Stimulated activated CD8-positive, alpha-beta memory T cell treated with anti-CD3 and anti-CD28 coated beads, Interleukin-15, amount 100 ng/mL, for 1 hour (primary cell): Measurements from ENCODE around the gene OLFM2.

ENCODE experiments used
- DNase-seq: peaks from one replicate; pipeline ENCODE4 v3.0.0-alpha.2; 2020; ENCODE audit warnings: low read depth

The OLFM2 gene

DNA sequence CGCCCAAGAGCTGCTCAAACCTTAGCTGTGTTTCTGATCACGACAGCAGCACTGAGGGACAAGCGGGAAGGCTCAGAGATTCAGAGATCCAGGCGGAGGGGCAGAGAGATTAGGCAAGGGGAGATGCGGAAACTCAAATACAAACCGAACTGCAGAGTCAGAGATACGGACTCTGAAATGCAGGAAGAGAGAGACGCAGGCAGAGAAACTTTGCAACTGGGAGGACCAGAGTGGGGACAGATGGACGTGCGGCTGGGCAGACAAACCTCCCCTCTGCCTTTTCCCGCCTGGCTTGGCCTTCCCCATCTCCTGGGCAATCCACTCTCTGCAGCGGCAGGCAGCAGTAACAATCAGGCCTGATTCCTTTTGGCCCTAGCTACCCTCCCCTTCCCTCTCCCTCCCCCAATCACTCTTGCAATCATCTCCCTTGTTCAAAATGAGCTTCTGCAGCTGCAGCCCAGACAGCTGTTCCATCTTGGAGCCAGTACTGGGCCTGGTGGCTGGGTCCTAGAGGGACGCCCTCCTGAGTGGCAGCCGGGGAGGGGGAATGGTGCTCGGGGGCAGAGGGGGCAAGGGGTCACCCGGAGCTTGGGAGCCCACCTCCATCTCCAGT lies 29.7 kb downstream of the OLFM2 start:
- no peak for DNase-seq

DNA sequence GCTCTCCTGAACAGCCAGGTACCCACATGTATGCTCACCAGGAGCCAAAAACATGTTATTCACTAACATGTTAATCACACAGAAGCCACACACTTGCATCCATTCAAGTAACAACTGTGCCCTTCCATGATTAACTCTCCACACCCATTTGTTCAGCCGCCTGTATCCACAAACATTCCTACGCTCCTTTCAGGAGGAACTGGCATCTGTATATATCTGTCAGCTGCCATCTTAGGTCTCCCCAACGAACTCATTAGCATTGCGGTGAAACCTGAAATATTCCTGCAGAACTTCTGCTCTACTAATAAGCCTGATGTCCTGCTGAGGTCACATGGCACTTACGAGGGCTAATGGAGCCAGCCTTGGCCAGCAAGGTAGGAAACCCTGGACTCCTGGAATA lies 33.0 kb downstream of the OLFM2 start:
- DNase-seq: no peak

GRCh38 chr19:9901642-9902041 lies 34.7 kb downstream of the OLFM2 start:
- DNase-seq: no peak

DNA sequence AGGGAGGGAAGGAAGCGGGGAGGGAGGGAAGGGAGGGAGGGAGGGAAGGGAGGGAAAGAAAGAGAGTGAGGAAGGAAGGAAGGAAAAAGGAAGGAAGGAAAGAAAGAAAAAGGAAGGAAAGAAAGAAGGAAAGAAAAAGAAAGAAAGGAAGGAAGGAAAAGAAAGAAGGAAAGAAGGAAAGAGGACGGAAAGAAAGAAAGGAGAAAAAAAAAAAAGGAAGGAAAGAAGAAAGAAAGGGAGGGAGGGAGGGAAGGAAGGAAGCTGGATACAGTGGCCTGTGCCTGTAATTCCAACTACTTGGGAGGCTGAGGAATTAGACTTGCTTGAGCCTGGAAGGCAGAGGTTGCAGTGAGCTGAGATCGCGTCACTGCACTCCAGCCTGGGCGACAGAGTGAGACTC lies 35.3 kb downstream of the OLFM2 start:
- DNase-seq: no peak

- no peak for DNase-seq
Observed at GRCh38 chr19:9891609-9892373, 44.5 kb downstream of the OLFM2 start.

DNA sequence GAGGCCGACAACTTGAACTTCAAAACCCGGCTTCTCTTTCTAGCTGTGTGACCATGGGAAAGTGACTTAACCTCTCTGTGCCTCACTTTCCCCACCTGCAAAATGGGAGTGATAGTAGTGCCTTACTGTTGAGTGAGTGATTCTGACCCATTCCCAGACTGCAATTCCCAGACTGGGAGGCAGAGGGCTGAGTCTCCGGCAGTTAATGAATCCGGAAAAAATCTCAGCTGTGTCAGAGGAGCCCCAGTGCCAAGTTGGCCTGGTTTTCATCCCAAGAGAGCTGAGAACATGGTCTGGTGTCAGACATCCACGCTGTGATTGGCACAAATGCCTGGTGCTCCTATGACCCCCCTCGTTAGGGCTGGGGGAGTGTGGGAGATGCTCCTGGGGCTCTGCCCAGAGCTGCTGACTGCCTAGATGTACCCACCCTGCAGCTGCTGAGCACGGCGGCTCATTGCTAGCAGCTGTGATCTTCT lies 51.2 kb downstream of the OLFM2 start:
- no peak for DNase-seq

- DNase-seq: no peak
Observed at GRCh38 chr19:9883764-9884163, 52.6 kb downstream of the OLFM2 start.

DNA sequence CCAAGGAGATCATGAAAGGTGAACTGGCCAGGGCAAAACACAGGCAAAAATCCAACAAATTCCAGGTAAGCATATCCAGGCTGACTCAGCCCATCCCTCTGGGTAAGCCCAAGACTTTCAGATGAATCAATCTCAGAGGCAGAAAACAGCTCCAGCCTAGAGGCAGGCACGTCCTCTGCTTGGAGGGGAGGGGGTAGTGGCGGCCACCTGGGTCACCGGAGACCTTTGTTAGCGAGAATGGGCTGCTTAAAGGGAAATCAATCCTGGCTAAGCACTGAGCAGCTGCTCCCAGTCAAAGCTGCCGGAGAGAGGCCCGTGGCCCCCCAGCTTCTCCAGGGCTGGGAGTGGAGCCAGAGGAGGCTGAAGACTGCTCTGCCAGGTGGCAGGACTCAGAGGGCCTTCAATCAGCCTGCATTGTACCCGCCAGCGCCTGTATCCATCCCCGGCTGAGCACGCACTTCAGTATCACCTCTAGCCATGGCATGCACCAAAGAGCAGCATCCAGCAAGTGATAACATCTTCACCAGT lies 53.0 kb downstream of the OLFM2 start:
- no peak for DNase-seq

DNA sequence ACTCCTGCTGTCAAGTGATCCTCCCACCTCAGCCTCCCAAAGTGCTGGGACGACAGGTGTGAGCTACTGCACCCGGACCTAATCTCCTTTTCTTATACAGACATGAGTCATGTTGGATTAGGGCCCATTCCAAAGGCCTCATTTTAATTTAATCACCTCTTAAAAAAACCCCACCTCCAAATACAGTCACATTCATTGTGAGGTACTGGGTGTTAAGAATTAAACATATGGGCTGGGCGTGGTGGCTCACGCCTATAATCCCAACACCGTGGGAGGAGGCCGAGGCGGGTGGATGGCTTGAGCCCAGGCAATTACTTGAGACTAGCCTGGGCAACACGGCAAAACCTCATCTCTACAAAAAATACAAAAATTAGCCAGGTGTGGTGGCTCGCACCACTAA lies 54.6 kb downstream of the OLFM2 start:
- no peak for DNase-seq

DNA sequence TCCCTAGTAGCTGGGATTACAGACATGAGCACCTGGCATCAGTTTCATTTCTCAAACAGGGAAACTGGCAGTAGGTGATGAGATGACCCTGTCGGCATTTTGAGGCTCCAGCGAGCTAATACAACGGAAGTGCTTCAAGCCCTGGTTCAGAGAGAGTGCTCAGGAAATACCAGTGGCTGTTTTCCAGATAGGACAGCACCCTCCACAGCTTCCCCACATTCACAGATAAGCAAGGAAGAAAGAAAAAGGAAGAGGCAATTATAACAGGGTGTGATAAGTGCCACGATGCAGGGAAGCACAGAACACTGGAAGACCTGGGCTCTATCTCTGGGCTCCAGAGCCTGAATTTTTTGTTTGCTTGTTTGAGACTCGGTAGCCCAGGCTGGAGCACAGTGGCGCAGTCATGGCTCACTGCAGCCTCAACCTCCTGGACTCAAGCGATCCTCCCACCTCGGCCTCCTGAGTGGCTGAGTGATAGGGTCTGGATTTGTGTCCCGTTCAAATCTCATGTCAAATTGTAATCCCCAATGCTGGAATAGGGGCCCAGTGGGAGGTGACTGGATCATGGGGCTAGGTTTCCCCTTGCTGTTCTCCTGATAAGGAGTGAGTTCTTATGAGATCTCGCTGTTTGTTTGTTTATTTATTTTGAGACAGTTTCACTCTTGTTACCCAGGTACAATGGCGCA lies 57.7 kb downstream of the OLFM2 start:
- no peak for DNase-seq

GRCh38 chr19:9877780-9878510 lies 58.4 kb downstream of the OLFM2 start:
- no peak for DNase-seq

- no peak for DNase-seq
Observed at GRCh38 chr19:9875796-9876195, 60.5 kb downstream of the OLFM2 start.

GRCh38 chr19:9875031-9875627 lies 61.2 kb downstream of the OLFM2 start:
- no peak for DNase-seq

GRCh38 chr19:9872618-9873242 lies 63.6 kb downstream of the OLFM2 start:
- DNase-seq: no peak

DNA sequence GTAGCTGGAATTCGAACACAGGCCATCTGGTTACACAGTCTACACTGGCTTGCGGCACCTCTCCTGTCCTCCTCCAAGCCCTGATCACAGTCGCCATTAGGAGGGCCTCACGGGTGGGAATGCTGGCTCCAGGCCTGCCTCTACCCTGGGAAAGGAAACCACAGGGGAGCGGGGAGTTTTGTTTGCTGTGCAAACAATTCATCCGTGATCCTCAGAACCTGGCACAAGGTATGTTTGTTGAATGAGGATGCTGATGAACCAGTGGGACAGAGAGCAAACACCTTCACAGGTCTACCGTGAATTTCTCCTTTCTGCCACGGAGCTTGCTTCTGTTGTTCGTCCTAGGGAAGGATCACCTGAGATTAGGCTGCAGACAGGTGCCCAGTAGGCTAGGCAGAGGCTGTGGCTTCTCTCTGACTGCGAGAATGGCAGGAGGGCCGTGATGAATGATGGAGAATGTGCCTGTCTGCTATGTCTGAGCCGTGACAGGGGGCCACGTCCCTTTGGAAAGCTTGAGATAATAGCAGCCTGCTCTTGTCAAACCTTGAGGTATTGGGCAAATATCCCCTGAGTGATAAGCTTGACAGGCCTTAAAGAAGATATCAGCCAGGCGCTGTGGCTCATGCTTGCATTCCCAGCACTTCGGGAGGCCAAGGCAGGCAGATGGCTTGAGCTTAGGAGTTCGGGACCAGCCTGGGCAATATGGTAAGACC lies 64.5 kb downstream of the OLFM2 start:
- DNase-seq: no peak

DNA sequence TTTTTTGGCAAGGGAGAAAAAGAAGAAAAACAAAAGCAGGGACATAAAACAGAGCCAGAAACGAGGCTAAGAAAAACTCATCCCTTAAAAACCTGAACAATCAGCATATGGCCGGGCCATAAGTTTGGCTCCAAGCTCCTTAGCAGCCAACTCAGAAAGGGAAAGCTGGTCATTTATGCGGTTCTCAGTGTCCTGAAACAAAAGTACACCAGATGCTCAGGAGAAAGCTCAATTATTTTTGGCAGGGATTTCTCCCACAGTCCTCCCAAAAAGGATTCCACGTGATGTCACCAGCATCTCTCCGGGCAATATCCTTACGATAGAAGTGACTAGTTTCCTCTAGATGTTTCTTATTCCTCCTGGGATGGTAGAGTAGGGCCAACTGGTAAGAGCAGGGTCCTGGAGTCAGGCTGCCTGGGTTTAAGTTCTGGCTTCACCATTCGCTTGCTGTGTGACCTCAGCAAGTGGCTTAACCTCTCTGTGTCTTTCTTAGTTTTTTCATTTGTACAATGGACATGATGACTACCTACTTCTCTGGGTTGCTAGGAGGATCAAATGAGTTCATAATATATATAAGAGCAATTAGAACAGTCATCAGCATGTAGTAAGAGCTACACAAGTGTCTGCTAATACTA lies 67.2 kb downstream of the OLFM2 start:
- DNase-seq: no peak

DNA sequence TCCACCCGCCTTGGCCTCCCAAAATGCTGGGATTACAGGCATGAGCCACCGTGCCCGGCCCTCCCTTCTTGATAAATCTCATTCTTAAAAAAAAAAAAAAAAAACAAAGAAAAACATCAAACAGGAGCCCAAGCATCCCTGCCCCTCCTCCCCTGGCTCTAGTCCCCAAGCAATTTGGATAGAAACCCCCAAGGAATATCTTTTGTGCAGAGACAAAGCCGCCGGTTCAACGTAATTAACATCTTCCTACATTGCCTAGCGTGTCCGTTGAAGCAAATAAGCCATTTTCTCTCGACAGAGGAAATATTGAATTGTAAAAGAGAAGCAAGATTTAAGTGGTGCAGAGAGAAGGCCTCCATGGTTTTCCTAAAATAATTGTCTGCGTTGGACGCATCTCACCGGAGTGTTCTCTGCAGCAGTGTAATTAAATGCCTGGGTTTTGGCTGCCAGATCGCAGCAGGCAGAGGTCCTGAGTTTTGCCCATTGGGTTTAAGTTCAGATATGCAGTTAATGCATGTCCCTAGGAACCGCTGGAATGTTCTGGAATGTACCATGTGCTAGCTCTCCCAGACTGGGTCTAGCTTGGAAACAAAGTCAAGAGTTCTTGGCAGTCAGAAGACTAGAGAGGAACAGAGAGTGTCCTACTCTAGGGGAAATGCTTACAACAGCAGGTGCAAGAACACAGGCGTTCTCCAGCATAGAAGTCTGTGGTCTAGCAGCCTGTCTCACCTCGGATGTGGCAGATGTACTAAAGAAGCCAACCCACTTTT lies 70.4 kb downstream of the OLFM2 start:
- no peak for DNase-seq

DNA sequence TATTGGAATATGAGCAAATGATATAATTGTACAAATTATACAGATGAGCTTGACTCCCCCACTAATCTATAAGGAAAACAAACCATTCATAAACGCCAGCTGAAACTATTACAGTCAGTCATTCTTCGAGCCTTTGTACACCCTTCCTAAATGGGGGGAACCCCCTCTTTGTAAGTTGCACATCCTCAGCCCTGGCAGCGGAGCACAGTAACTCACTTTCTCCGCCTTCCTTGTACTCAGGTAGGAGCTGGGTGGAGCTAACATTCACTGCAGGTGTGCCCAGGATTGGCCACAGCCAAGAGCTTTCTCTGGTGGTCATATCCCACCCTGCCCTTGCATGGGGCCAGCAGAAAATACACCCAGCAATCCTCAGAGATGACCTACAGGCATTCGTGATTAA lies 72.6 kb downstream of the OLFM2 start:
- no peak for DNase-seq

- no peak for DNase-seq
Observed at GRCh38 chr19:9862938-9863337, 73.4 kb downstream of the OLFM2 start.
